Esophagus squamous epithelium (tissue), 4 donors: ENCODE measurements around the gene CAPN8.

Experiments used
- CTCF ChIP-seq, 6 experiments: fragments of 450-650 bp in 4 of 6; fragments of 200-600 bp in 2 of 6; sonication (generic) in 2 of 6; IDR thresholded peaks; one replicate each; pipeline ENCODE4 v1.5.1; 2016 to 2019; ENCODE audit warnings: antibody characterized with exemption in 6 of 6, mild to moderate bottlenecking in 4 of 6, moderate library complexity in 4 of 6
- POLR2A ChIP-seq, 4 donors: fragments of 450-650 bp; IDR thresholded peaks; one replicate each; pipeline ENCODE4 v1.6.1; 2017; ENCODE audit warnings: antibody characterized with exemption in 4 of 4, mild to moderate bottlenecking in 4 of 4, moderate library complexity in 3 of 4

- no peak for TF ChIP-seq POLR2A (IDR thresholded peaks at IDR 0.05)
- TF ChIP-seq CTCF (IDR thresholded peaks at IDR 0.05) = no peak
Observed at GRCh38 chr1:223645903-223646302, 19.6 kb downstream of the CAPN8 start.
